ENCODE data around the gene PLCB1.
"Not testable (repeated sequence)": the region's sequence is repeated elsewhere in the genome, so short reads cannot be mapped to it uniquely, and the experiment has no call there.

The PLCB1 gene

GRCh38 chr20:8851446-8851845 is 719.4 kb downstream of the PLCB1 start:
- no peak overlapping the region for H3K4me3 ChIP-seq (replicated peaks; ENCODE audit: low read depth, low read length)
- DNase-seq (ENCODE audit: low read depth) = no peak
- TF ChIP-seq CTCF (IDR thresholded peaks at IDR 0.05; ENCODE audit: low read length, missing control alignments) = no peak

GRCh38 chr20:8851919-8852318 is 719.9 kb downstream of the PLCB1 start:
- H3K4me3 ChIP-seq (replicated peaks; ENCODE audit: low read depth, low read length) = not testable (repeated sequence)
- peak; percentile 6 for DNase-seq (ENCODE audit: low read depth)

GRCh38 chr20:8853211-8853610 is 721.1 kb downstream of the PLCB1 start:
- peak; percentile 25 for DNase-seq (ENCODE audit: low read depth)
- not testable (repeated sequence) for H3K4me3 ChIP-seq (replicated peaks; ENCODE audit: low read depth, low read length)

GRCh38 chr20:8853805-8854338 is 721.8 kb downstream of the PLCB1 start:
- H3K4me3 ChIP-seq (replicated peaks; ENCODE audit: low read depth, low read length) = no peak overlapping the region
- DNase-seq (ENCODE audit: low read depth) = peak; percentile 90
- peak; percentile 95 for TF ChIP-seq CTCF (IDR thresholded peaks at IDR 0.05; ENCODE audit: low read length, missing control alignments)

GRCh38 chr20:8854571-8854970 is 722.5 kb downstream of the PLCB1 start:
- peak; percentile 77 for DNase-seq (ENCODE audit: low read depth)
- no peak for TF ChIP-seq CTCF (IDR thresholded peaks at IDR 0.05; ENCODE audit: low read length, missing control alignments)
- H3K4me3 ChIP-seq (replicated peaks; ENCODE audit: low read depth, low read length) = peak overlapping the region; percentile 22

- no peak for TF ChIP-seq CTCF (IDR thresholded peaks at IDR 0.05; ENCODE audit: low read length, missing control alignments)
- peak; percentile 54 for DNase-seq (ENCODE audit: low read depth)
- H3K4me3 ChIP-seq (replicated peaks; ENCODE audit: low read depth, low read length) = no peak overlapping the region
Observed at GRCh38 chr20:8855315-8855714, 723.2 kb downstream of the PLCB1 start.

GRCh38 chr20:8856668-8857067 is 724.6 kb downstream of the PLCB1 start:
- TF ChIP-seq CTCF (IDR thresholded peaks at IDR 0.05; ENCODE audit: low read length, missing control alignments) = no peak
- no peak overlapping the region for H3K4me3 ChIP-seq (replicated peaks; ENCODE audit: low read depth, low read length)
- DNase-seq (ENCODE audit: low read depth) = no peak

GRCh38 chr20:8858181-8858787 is 726.2 kb downstream of the PLCB1 start:
- no peak for TF ChIP-seq CTCF (IDR thresholded peaks at IDR 0.05; ENCODE audit: low read length, missing control alignments)
- peak; percentile 4 for DNase-seq (ENCODE audit: low read depth)

More at GRCh38 chr20:8858181-8858787, 726.2 kb downstream of the PLCB1 start:
- H3K4me3 ChIP-seq (replicated peaks; ENCODE audit: low read depth, low read length) = no peak overlapping the region

Data from fibroblast of pulmonary artery (primary cell).